K562 (cell line): ENCODE results near the gene SLC24A3. TPM values are rescaled to one million over a fixed set of nuclear protein-coding genes. Genes with fewer than 3 reads are reported as not detected.

Experiments used
- ATAC-seq: fragments of 200-7000 bp; cut with Tn5 transposase; 3 replicates; pipeline ENCODE4 v1.9.1; 2020; ENCODE audit warnings: moderate library complexity
- BruUV-seq: library from RNA; stranded (reverse); fragments of 400-500 nt; replicated peaks from 2 replicates; lab custom pipeline; 2021; lab: Mats Ljungman, UMichigan
- CTCF ChIA-PET: fragments of 300-600 bp; formaldehyde crosslinking; extraction: SDS; loops from one replicate; lab custom pipeline; 2021; ENCODE audit warnings: low intra/inter-chr PET ratio; lab: Yijun Ruan, JAX
- POLR2A ChIA-PET: fragments of 300-600, 350-650 bp; sonication (Branson Sonifier 250); formaldehyde crosslinking; extraction: SDS; loops from one replicate; lab custom pipeline; 2021; ENCODE audit warnings: antibody characterized with exemption, inconsistent platforms; lab: Yijun Ruan, JAX
- DNase-seq, 4 experiments: peaks; one replicate each; pipeline versions ENCODE4 v3.0.0 to v3.0.0-alpha.2; 2011 to 2018; ENCODE audit warnings: low spot score in 3 of 4, mixed read lengths in 3 of 4; ENCODE audit errors: extremely low read depth in 1 of 4
- FAIRE-seq: peaks from 2 replicates; lab custom pipeline; 2011; peaks lifted over from hg19 to GRCh38; lab: Jason Lieb, UNC
- H2AFZ ChIP-seq: 2 replicates; pipeline ENCODE4 v1.6.0; 2011; ENCODE audit warnings: low read depth, low read length, control low read depth, inconsistent platforms
- H3K27ac ChIP-seq: fragments of 200-600 bp; 3 replicates; pipeline ENCODE4 v1.8.0; 2011; ENCODE audit warnings: low read depth, mild to moderate bottlenecking, control low read depth, inconsistent platforms, low read length, moderate library complexity, mixed read lengths; ENCODE audit errors: extremely low read depth
- H3K27me3 ChIP-seq, 2 experiments: fragments of 300-600 bp in 1 of 2; 2 replicates in 1 of 2; 3 replicates in 1 of 2; pipeline versions ENCODE4 v1.6.0 to v1.8.0; 2011; ENCODE audit warnings: inconsistent platforms in 2 of 2, low read length in 2 of 2, mild to moderate bottlenecking in 1 of 2, mixed read lengths in 1 of 2, moderate library complexity in 1 of 2; ENCODE audit not compliant: control insufficient read depth in 2 of 2, insufficient read depth in 2 of 2
- H3K36me3 ChIP-seq: fragments of 300-600 bp; 3 replicates; pipeline ENCODE4 v1.8.0; 2011; ENCODE audit warnings: mild to moderate bottlenecking, low read length, inconsistent platforms; ENCODE audit not compliant: control insufficient read depth, insufficient read depth
- H3K4me1 ChIP-seq, 2 experiments: fragments of 200-600 bp in 1 of 2; replicated peaks in 1 of 2; 2 replicates in 1 of 2; 3 replicates in 1 of 2; pipeline versions ENCODE4 v1.5.1 to v1.8.0; 2011; ENCODE audit warnings: inconsistent platforms in 2 of 2, low read length in 2 of 2, mild to moderate bottlenecking in 1 of 2, mixed read lengths in 1 of 2, moderate library complexity in 1 of 2; ENCODE audit not compliant: control insufficient read depth in 2 of 2, insufficient read depth in 2 of 2
- H3K4me2 ChIP-seq: 2 replicates; pipeline ENCODE4 v1.6.1; 2011; ENCODE audit warnings: low read length, control low read depth, inconsistent platforms, mixed read lengths; ENCODE audit not compliant: insufficient read depth
- H3K4me3 ChIP-seq: fragments of 200-600 bp; sonication (generic), shearing (Covaris generic); 2 replicates; pipeline ENCODE4 v1.5.1; 2016; ENCODE audit warnings: control low read depth, inconsistent platforms
- H3K79me2 ChIP-seq: fragments of 200-600 bp; 3 replicates; pipeline ENCODE4 v1.8.0; 2011; ENCODE audit warnings: low read length, inconsistent platforms; ENCODE audit not compliant: control insufficient read depth, insufficient read depth
- H3K9ac ChIP-seq, 2 experiments: 2 replicates each; pipeline versions ENCODE4 v1.6.0 to v1.6.1; 2011; ENCODE audit warnings: low read depth in 2 of 2, low read length in 2 of 2, control low read depth in 1 of 2, inconsistent platforms in 1 of 2, mild to moderate bottlenecking in 1 of 2, mixed read lengths in 1 of 2; ENCODE audit not compliant: insufficient read depth in 1 of 2
- H3K9me1 ChIP-seq: one replicate; pipeline ENCODE4 v1.6.0; 2011; ENCODE audit warnings: inconsistent platforms, mild to moderate bottlenecking, low read length, moderate library complexity; ENCODE audit not compliant: control insufficient read depth, insufficient read depth
- H3K9me3 ChIP-seq: replicated peaks from 2 replicates; pipeline ENCODE4 v1.5.1; 2011; ENCODE audit warnings: low read depth, low read length, inconsistent platforms; ENCODE audit not compliant: control insufficient read depth, insufficient read depth
- H4K20me1 ChIP-seq: replicated peaks from 2 replicates; pipeline ENCODE4 v1.6.1; 2011; ENCODE audit warnings: low read length, inconsistent platforms, mixed read lengths; ENCODE audit not compliant: control insufficient read depth, insufficient read depth
- FOSL1 ChIP-seq: fragments of 200-800 bp; sonication (Bioruptor generic); conservative IDR thresholded peaks from 2 replicates; pipeline ENCODE4 v1.6.1; 2016; ENCODE audit warnings: missing genetic modification characterization, missing compliant biosample characterization
- FOXA3 ChIP-seq, 2 experiments: fragments of 450-650 bp in 1 of 2; sonication (generic) in 1 of 2; formaldehyde crosslinking; IDR thresholded peaks in 1 of 2; conservative IDR thresholded peaks in 1 of 2; 2 replicates each; pipeline versions ENCODE4 v1.4.0 to v1.8.0; 2020 to 2022; ENCODE audit warnings: mild to moderate bottlenecking in 2 of 2, missing genetic modification reagents in 1 of 2
- HDAC8 ChIP-seq: fragments of 450-650 bp; IDR thresholded peaks from 2 replicates; pipeline ENCODE4 v1.6.1; 2016; ENCODE audit warnings: mild to moderate bottlenecking, missing genetic modification characterization, moderate library complexity, missing compliant biosample characterization
- KAT7 ChIP-seq: sonication (generic); formaldehyde crosslinking; IDR thresholded peaks from 2 replicates; pipeline ENCODE4 v1.8.0; 2022; ENCODE audit warnings: missing genetic modification reagents, mild to moderate bottlenecking, borderline replicate concordance
- KDM2B ChIP-seq: fragments of 250-450 bp; sonication (Bioruptor Pico); IDR thresholded peaks from 2 replicates; pipeline ENCODE4 v1.8.0; 2021; ENCODE audit warnings: mild to moderate bottlenecking, moderate library complexity
- MAFF ChIP-seq: IDR thresholded peaks from 2 replicates; pipeline ENCODE4 v1.6.1; 2012; ENCODE audit warnings: low read length, improper control_type of control experiment
- MTA3 ChIP-seq: fragments of 450-650 bp; formaldehyde crosslinking; IDR thresholded peaks from 2 replicates; pipeline ENCODE4 v1.6.1; 2017; ENCODE audit warnings: mild to moderate bottlenecking, borderline replicate concordance
- MXD1 ChIP-seq: fragments of 250-450 bp; sonication (Bioruptor Pico); IDR thresholded peaks from 2 replicates; pipeline ENCODE4 v1.8.0; 2021; ENCODE audit warnings: borderline replicate concordance, mild to moderate bottlenecking, moderate library complexity; ENCODE audit not compliant: poor library complexity, severe bottlenecking
- PHF20 ChIP-seq: fragments of 450-650 bp; IDR thresholded peaks from 2 replicates; pipeline ENCODE4 v1.6.1; 2018; ENCODE audit not compliant: partially characterized antibody
- RFX1 ChIP-seq: fragments of 450-650 bp; IDR thresholded peaks from 2 replicates; pipeline ENCODE4 v1.6.1; 2016; ENCODE audit warnings: mild to moderate bottlenecking, moderate library complexity
- RHOXF2B ChIP-seq: fragments of 250-450 bp; sonication (Bioruptor Pico); conservative IDR thresholded peaks from 2 replicates; pipeline ENCODE4 v1.5.1; 2021
- SIN3A ChIP-seq, 2 experiments: fragments of 150-350 bp in 1 of 2; IDR thresholded peaks; 2 replicates each; pipeline ENCODE4 v1.6.1; 2011 to 2016; ENCODE audit warnings: borderline replicate concordance in 2 of 2, low read depth in 2 of 2, low read length in 2 of 2, mild to moderate bottlenecking in 2 of 2, moderate library complexity in 2 of 2; ENCODE audit not compliant: control insufficient read depth in 1 of 2
- TSC22D4 ChIP-seq: fragments of 450-650 bp; IDR thresholded peaks from 2 replicates; pipeline ENCODE4 v1.6.1; 2016; ENCODE audit warnings: missing genetic modification characterization, missing biosample characterization, control low read depth
- YY1 ChIP-seq, 3 experiments: IDR thresholded peaks; 2 replicates each; pipeline ENCODE4 v1.6.1; 2011; ENCODE audit warnings: low read length in 2 of 3, mild to moderate bottlenecking in 2 of 3, moderate library complexity in 2 of 3, borderline replicate concordance in 1 of 3, control low read depth in 1 of 3, low read depth in 1 of 3; ENCODE audit not compliant: insufficient read depth in 3 of 3, insufficient replicate concordance in 2 of 3, control insufficient read depth in 1 of 3, insufficient read length in 1 of 3; ENCODE audit errors: extremely low read depth in 1 of 3
- ZNF23 ChIP-seq: fragments of 250-450 bp; sonication (Bioruptor Pico); IDR thresholded peaks from 2 replicates; pipeline ENCODE4 v1.4.0; 2020; ENCODE audit warnings: mild to moderate bottlenecking
- ZNF431 ChIP-seq: sonication (generic); formaldehyde crosslinking; IDR thresholded peaks from 2 replicates; pipeline ENCODE4 v1.8.0; 2022; ENCODE audit warnings: mild to moderate bottlenecking, missing genetic modification reagents
- WGBS: fragments of 100-300 bp; shearing (Covaris generic); methylation state at CpG from one replicate; pipeline ENCODE4 v1.1.6; 2016; ENCODE audit warnings: low coverage, mixed read lengths; ENCODE audit not compliant: insufficient coverage; ENCODE audit errors: missing lambda C conversion rate; 5-methylcytosine and 5-hydroxymethylcytosine counted together
- in situ Hi-C: fragments of 300-500 bp; cut with MboI; formaldehyde crosslinking; loops from 4 replicates; pipeline ENCODE4 v1.15.0; 2018; ENCODE audit warnings: inconsistent platforms, mixed read lengths
- intact Hi-C: fragments of 100-400 bp; cut with micrococcal nuclease; formaldehyde crosslinking; loops from 2 replicates; pipeline ENCODE4 v1.14.2; 2022
- polyA plus RNA-seq, 8 experiments: library from polyadenylated mRNA; depleted of rRNA in 4 of 8; stranded (reverse) in 5 of 8; unstranded in 3 of 8; fragments of >200 nt; fragmentation: Nextera tagmentation in 2 of 8; fragmentation: Illumina TruSeq in 1 of 8; extraction: Ambion mirVana in 2 of 8; extraction: Trizol in 1 of 8; gene quantifications; 2 replicates each; pipeline versions ENCODE4 v1.2.1 to v1.2.3, GENCODE V29; 2011 to 2014; ENCODE audit warnings: inconsistent platforms in 1 of 8, missing spikeins in 1 of 8
- total RNA-seq, 7 experiments: library from RNA; depleted of rRNA in 6 of 7; stranded (reverse); fragments of >200 nt in 6 of 7; fragmentation: Illumina TruSeq in 2 of 7; extraction: Trizol in 2 of 7; gene quantifications; 2 replicates each; pipeline versions ENCODE4 v1.2.1 to v1.2.3, GENCODE V29; 2011 to 2021; ENCODE audit warnings: low replicate concordance in 1 of 7
- TF ChIP-seq, protein P1 (sequence below): fragments of 250-450 bp; sonication (Bioruptor Pico); IDR thresholded peaks from 2 replicates; pipeline ENCODE4 v1.8.0; 2022; ENCODE audit warnings: inconsistent platforms, mild to moderate bottlenecking, moderate library complexity, borderline replicate concordance
- TF ChIP-seq, protein P2 (sequence below): sonication (generic); formaldehyde crosslinking; IDR thresholded peaks from 2 replicates; pipeline ENCODE4 v1.8.1; 2023; ENCODE audit warnings: mild to moderate bottlenecking, missing genetic modification reagents

SLC24A3 gene
- total and polyA plus RNA-seq, 9 of the 15 experiments (the other 6 are each of a cell fraction or from before 2014, with no cell fraction given), result not detected

- no peak overlapping the region for H3K4me3 ChIP-seq
- H4K20me1 ChIP-seq, result no peaks in the 10 kb centered on the region; the same call in 1 of the 2 replicates
- no peak overlapping the region for H2AFZ ChIP-seq
- H3K79me2 ChIP-seq, result no peaks in the 10 kb centered on the region
- H3K27ac ChIP-seq, result no peak overlapping the region
- POLR2A ChIA-PET, result no interaction called here
- in situ Hi-C loops (loop anchor here (25.0 kb wide), 1 partner anchor 370 kb away; the partner anchor contains the start of gene SLC24A3), intact Hi-C loops (loop anchor here (2.0 to 10.0 kb wide), 2 partner anchors 376 to 1168 kb away; no protein-coding TSS in a partner anchor)
- no peaks in the 10 kb centered on the region; a peak in 1 of 5 replicates for H3K27me3 ChIP-seq
- ATAC-seq, result no peak
- DNase-seq, result no peak
- no peaks in the 10 kb centered on the region for H3K9me1 ChIP-seq
- CTCF ChIA-PET, result no interaction called here
- no peaks in the 10 kb centered on the region for H3K4me1 ChIP-seq
- no TSS peak for BruUV-seq
- no peak overlapping the region for H3K4me2 ChIP-seq
- no peak for FAIRE-seq
- 2% methylated on average over 5 of the region's 7 CpGs for WGBS
- no peaks in the 10 kb centered on the region for H3K36me3 ChIP-seq
- no peak overlapping the region for H3K9ac ChIP-seq
- no peaks in the 10 kb centered on the region for H3K9me3 ChIP-seq
- TF ChIP-seq PHF20 (no peak), ZNF431 (no peak), FOSL1 (no peak), KAT7 (CRISPR knock-in tag) (no peak), RHOXF2B (CRISPR knock-in tag) (no peak), KDM2B (no peak), FOXA3 (CRISPR knock-in tag; conservative IDR thresholded peaks at IDR 0.05 in 1 of 2, IDR thresholded peaks at IDR 0.05 in 1 of 2) (no peak), MAFF (no peak), MXD1 (no peak), HDAC8 (tag) (no peak), RFX1 (no peak), YY1 (IDR thresholded peaks at IDR 0.05; ENCODE audit: borderline replicate concordance in 1 of 3, control insufficient read depth in 1 of 3, extremely low read depth in 1 of 3, insufficient read depth in 3 of 3, insufficient read length in 1 of 3, insufficient replicate concordance in 2 of 3, low read depth in 1 of 3, low read length in 2 of 3) (no peak), TSC22D4 (tag) (no peak), MTA3 (no peak), ZNF23 (no peak), SIN3A (IDR thresholded peaks at IDR 0.05; ENCODE audit: borderline replicate concordance in 2 of 2, control insufficient read depth in 1 of 2, low read depth in 2 of 2, low read length in 2 of 2) (no peak)
- TF ChIP-seq, protein P1, sequence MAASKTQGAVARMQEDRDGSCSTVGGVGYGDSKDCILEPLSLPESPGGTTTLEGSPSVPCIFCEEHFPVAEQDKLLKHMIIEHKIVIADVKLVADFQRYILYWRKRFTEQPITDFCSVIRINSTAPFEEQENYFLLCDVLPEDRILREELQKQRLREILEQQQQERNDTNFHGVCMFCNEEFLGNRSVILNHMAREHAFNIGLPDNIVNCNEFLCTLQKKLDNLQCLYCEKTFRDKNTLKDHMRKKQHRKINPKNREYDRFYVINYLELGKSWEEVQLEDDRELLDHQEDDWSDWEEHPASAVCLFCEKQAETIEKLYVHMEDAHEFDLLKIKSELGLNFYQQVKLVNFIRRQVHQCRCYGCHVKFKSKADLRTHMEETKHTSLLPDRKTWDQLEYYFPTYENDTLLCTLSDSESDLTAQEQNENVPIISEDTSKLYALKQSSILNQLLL (CRISPR knock-in tag), result no peak
- TF ChIP-seq, protein P2, sequence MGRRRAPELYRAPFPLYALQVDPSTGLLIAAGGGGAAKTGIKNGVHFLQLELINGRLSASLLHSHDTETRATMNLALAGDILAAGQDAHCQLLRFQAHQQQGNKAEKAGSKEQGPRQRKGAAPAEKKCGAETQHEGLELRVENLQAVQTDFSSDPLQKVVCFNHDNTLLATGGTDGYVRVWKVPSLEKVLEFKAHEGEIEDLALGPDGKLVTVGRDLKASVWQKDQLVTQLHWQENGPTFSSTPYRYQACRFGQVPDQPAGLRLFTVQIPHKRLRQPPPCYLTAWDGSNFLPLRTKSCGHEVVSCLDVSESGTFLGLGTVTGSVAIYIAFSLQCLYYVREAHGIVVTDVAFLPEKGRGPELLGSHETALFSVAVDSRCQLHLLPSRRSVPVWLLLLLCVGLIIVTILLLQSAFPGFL (CRISPR knock-in tag), result no peak
Measured at GRCh38 chr20:19582782-19583181, 370.3 kb downstream of the SLC24A3 start.
